GM12891 (cell line): Measurements from ENCODE around the gene PIK3R5.

Source experiments
- POLR2A ChIP-seq: IDR thresholded peaks from 2 replicates; pipeline ENCODE4 v1.6.1; 2011; ENCODE audit warnings: low read depth, low read length, control low read depth
- POLR2AphosphoS5 ChIP-seq: IDR thresholded peaks from 2 replicates; pipeline ENCODE4 v1.6.1; 2011; ENCODE audit warnings: low read depth, low read length, control low read depth
- POU2F2 ChIP-seq: IDR thresholded peaks from 2 replicates; pipeline ENCODE4 v1.6.1; 2011; ENCODE audit warnings: low read depth, mild to moderate bottlenecking, control low read depth, low read length, moderate library complexity

- TF ChIP-seq POU2F2 (no peak), POLR2A (no peak), POLR2AphosphoS5 (no peak)
Observed at GRCh38 chr17:8887301-8887700, 78.2 kb downstream of the PIK3R5 start.
